H1 (cell line): Measurements from ENCODE around the gene NR1I3.

Experiments used
- CREB1 ChIP-seq: IDR thresholded peaks from 2 replicates; pipeline ENCODE4 v1.6.1; 2012; ENCODE audit warnings: inconsistent platforms
- EP300 ChIP-seq, 2 experiments: IDR thresholded peaks; 1 replicate in 1 of 2; 2 replicates in 1 of 2; pipeline ENCODE4 v1.6.1; 2011 to 2012; ENCODE audit warnings: low read depth in 2 of 2, low read length in 2 of 2, mild to moderate bottlenecking in 2 of 2, borderline replicate concordance in 1 of 2, inconsistent platforms in 1 of 2, moderate library complexity in 1 of 2
- EZH2 ChIP-seq: fragments of 200-600 bp; sonication (generic); IDR thresholded peaks from 2 replicates; pipeline ENCODE4 v1.7.1; 2012; ENCODE audit warnings: low read depth, mild to moderate bottlenecking, moderate library complexity, low read length, inconsistent platforms; ENCODE audit not compliant: severe bottlenecking
- HDAC2 ChIP-seq, 2 experiments: fragments of 300-600 bp in 1 of 2; sonication (generic) in 1 of 2; IDR thresholded peaks; 2 replicates each; pipeline ENCODE4 v1.6.1; 2011 to 2012; ENCODE audit warnings: low read depth in 2 of 2, low read length in 2 of 2, mild to moderate bottlenecking in 2 of 2, moderate library complexity in 2 of 2, borderline replicate concordance in 1 of 2, inconsistent platforms in 1 of 2
- SRF ChIP-seq: IDR thresholded peaks from 2 replicates; pipeline ENCODE4 v1.6.1; 2011; ENCODE audit warnings: mild to moderate bottlenecking, low read depth, low read length, moderate library complexity
- TF ChIP-seq, protein P1 (sequence below), 3 experiments: IDR thresholded peaks; 1 replicate in 2 of 3; 2 replicates in 1 of 3; pipeline versions ENCODE4 v1.5.1 to v1.6.1; 2011; ENCODE audit warnings: low read length in 3 of 3, mild to moderate bottlenecking in 3 of 3, inconsistent platforms in 2 of 3, low read depth in 1 of 3, moderate library complexity in 1 of 3; ENCODE audit not compliant: insufficient read depth in 1 of 3; ENCODE audit errors: control extremely low read depth in 1 of 3

- TF ChIP-seq CREB1 (no peak), EP300 (IDR thresholded peaks at IDR 0.05; ENCODE audit: borderline replicate concordance in 1 of 2, low read depth in 2 of 2, low read length in 2 of 2) (no peak), SRF (no peak), EZH2 (no peak), HDAC2 (IDR thresholded peaks at IDR 0.05; ENCODE audit: borderline replicate concordance in 1 of 2, low read depth in 2 of 2, low read length in 2 of 2) (no peak)
- TF ChIP-seq, protein P1, sequence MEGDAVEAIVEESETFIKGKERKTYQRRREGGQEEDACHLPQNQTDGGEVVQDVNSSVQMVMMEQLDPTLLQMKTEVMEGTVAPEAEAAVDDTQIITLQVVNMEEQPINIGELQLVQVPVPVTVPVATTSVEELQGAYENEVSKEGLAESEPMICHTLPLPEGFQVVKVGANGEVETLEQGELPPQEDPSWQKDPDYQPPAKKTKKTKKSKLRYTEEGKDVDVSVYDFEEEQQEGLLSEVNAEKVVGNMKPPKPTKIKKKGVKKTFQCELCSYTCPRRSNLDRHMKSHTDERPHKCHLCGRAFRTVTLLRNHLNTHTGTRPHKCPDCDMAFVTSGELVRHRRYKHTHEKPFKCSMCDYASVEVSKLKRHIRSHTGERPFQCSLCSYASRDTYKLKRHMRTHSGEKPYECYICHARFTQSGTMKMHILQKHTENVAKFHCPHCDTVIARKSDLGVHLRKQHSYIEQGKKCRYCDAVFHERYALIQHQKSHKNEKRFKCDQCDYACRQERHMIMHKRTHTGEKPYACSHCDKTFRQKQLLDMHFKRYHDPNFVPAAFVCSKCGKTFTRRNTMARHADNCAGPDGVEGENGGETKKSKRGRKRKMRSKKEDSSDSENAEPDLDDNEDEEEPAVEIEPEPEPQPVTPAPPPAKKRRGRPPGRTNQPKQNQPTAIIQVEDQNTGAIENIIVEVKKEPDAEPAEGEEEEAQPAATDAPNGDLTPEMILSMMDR (IDR thresholded peaks at IDR 0.05; ENCODE audit: control extremely low read depth in 1 of 3, insufficient read depth in 1 of 3, low read depth in 1 of 3, low read length in 3 of 3), result no peak
Observed at GRCh38 chr1:161190962-161191521, 47.0 kb downstream of the NR1I3 start.
